Raji (cell line): ENCODE data around the gene MB21D2.

Experiments used
- POLR2A ChIP-seq: IDR thresholded peaks from 2 replicates; pipeline ENCODE4 v1.6.1; 2011; ENCODE audit warnings: low read depth, low read length, control low read depth; ENCODE audit not compliant: insufficient read depth

The MB21D2 gene

DNA sequence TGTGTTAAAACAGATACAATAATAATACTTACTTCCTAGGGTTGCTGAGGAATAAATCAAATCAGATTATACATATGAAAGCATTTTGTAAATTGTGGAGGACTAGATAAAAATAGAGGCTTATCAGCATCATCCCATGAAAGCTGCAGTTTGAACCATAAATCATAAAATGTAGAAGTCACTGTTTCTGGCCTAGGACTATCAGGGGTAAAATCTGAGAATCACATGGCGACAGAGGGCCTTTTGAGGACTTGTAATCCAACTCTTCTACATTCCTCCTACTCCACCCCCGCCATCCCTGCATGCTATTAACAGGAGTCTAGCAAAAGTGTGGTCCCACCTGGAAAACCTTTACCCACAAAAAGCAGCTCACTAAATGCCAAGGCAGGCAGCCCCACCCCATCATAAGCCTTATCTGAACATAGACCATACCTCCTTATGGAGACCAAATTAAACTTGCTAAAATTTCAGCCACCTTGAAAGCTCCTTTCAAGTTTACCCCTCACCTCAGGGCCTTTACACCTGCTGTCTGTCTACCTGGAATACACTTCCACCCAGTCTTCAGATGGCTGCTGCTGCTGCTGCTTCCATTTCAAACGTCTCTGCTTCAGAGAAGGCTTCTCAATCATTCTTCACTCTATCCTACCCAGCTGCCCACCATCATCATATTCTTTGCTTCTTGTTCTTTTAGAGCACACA is 11.5 kb downstream of the MB21D2 start:
- TF ChIP-seq POLR2A, result no peak

DNA sequence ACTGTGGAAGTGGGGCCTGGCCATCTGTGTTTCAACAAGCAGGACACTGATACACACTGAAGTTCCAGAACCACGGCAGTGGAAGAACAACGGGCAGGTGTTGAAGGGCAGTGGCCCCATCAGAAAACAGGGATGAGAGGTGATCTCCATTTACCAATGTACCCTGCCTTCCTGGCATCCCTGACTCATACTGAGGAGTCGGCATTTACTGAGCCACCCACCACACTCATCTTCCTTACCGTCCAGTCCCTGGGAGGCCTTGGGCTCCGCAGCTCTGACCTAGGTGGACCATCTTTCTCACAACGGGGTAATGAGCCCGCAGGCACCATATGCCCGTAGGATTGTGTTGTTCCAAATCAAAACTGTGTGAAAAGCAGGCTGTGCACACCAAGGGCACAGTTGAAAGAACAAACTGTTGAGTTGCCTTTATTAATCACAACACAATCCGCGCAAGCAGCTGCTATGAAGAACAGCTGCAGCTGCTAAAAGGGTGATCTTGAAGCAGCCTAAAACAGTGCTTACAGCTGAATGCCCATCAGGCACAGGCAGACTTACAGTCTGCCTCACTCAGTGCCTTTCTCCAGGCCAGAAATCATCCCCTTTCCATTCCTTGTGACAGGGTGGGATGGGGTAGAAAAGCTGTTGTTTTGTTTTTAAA is 12.9 kb downstream of the MB21D2 start:
- no peak for TF ChIP-seq POLR2A

DNA sequence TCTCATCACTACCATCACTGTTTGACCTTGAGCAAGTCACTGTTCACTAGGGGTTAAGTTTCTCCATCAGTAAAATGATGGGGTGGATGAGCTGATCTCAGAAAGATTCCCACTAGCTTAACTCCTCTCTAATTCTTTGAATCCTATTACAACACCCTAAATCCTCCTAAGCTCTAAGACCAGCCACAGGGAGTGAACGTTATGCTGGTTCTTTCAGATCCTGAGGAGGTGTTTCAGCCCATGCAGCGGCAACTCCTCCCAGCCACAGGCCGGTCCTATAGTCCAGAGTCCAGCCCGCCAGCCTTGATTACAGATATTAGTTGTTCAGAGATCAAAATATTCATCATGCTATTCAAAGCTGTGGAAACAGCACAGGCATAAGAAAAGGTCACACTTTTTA is 15.1 kb downstream of the MB21D2 start:
- no peak for TF ChIP-seq POLR2A

DNA sequence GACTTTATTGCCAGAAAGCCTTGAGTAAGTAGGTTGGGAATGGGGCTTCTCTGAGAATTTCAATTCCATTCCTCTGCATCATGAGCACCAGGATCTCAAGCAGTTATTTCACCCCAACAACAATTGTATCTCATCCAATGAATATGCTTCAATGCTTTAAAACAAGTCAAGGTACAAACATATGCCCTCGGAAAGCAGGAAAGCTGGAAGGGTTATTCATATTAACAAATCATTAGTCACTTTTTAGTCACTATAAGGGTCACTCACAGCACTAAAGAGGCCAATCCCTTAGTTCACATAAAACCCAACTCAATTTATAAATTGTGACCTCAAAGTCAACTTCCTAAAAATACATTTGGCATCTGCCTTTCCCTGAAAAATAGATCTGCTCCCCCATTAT is 16.2 kb downstream of the MB21D2 start:
- TF ChIP-seq POLR2A, result no peak

DNA sequence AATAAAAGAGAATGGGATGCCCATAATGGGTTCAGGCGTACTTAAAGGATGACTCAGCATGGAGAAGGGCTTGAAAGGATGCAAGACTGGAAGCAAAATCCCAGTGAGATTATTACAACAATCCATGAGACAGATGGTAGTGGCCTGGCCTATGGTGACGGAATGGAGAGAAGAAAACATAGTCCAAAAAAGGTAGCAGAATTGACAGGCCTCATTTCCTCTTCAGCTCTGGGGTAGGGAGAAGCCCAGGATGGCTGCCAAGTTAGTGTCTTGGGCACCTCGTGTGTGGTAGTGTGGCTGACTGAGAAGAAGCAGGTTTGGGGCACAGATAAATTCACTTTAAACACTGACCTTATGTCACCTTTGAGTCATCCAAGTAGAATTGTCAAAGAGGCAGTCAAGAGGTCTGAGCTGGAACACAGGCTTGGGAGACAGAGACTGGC is 18.1 kb downstream of the MB21D2 start:
- TF ChIP-seq POLR2A, result no peak

DNA sequence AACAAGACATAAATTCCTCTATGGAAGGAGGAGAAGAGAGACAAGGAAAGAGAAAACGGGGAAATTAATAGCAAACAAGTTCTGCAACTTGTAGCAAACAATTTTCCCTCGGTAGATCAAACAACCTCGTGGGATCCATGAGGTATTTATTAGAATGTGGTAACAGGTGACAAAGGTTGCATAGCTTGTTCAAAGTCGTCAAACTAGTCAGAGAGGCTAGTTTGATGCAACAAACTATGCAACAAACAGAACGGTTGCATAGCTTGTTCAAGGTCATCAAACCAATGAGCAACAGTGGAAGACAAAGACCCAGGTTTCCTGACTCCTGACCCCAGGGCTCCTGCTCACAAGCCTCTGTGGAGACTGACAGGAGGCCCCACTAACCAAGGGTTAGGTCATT is 20.7 kb downstream of the MB21D2 start:
- no peak for TF ChIP-seq POLR2A

DNA sequence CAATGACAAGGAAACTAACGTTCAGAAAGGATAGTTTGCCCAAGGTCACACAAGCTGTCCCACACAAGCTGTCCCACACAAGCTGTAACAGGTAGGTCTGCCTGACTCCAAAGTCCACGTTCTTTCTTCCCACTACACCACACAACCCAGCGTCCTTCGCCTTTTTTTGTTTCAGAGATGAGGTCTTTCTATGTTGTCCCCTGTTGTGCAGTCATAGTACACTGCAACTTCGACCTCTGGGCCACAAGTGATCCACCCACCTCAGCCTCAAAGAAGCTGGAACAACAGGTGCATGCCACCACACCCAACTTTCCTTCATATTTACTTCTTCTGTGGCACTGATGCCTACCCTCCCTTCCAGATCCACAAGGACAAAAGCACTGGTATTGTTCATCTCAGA is 21.4 kb downstream of the MB21D2 start:
- TF ChIP-seq POLR2A, result no peak

DNA sequence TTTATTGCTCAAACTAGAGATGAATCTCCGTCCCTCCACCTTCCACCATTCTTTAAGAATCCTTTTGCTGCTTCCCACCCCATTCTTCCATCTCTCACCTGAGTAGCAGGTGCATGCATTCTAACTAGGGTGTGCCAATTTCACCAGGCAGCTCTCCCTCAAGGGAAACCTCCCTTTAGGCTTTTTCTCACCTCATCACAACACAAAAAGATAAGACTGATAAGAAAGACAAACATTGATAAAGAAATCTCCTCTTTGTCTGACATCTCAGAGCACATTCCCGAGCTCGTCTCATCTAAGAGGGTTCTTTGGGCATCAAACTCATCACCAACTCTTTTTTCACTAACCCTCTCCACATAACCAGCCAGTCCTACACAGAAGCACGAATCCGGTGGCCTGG is 23.0 kb downstream of the MB21D2 start:
- TF ChIP-seq POLR2A, result no peak

DNA sequence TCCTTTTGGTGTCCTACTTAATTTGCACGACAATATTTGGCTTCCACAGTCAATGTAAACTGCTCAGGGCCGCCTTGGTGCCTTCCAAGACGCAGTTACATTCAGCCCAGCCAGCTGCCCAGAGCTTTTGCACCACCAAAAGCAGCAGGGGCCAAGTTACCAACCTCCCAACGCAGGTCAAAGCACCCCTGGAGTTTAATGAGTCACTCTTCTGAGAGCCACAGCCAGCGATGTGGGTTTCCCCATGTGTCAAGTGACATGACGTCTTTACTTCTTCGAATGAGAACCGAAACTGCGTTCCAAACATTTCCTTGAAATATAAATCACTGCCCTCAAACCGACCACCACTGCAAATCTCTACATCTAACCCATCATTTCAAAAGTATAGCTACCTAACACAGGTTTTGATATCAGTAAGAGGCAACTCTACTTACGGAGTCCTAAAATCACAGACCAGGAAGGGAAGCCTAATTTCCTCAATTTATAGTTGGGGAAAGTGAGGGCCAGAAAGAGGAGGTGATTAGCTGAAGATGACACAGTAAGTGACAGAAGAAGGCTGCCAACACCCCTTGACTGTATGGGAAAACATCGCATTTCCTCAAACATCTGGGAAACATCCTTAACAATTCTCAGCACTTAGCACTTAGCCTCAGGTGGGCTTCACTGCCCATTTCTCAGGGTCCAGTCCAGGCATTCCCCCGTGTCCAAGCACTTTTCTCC is 24.5 kb downstream of the MB21D2 start:
- no peak for TF ChIP-seq POLR2A

DNA sequence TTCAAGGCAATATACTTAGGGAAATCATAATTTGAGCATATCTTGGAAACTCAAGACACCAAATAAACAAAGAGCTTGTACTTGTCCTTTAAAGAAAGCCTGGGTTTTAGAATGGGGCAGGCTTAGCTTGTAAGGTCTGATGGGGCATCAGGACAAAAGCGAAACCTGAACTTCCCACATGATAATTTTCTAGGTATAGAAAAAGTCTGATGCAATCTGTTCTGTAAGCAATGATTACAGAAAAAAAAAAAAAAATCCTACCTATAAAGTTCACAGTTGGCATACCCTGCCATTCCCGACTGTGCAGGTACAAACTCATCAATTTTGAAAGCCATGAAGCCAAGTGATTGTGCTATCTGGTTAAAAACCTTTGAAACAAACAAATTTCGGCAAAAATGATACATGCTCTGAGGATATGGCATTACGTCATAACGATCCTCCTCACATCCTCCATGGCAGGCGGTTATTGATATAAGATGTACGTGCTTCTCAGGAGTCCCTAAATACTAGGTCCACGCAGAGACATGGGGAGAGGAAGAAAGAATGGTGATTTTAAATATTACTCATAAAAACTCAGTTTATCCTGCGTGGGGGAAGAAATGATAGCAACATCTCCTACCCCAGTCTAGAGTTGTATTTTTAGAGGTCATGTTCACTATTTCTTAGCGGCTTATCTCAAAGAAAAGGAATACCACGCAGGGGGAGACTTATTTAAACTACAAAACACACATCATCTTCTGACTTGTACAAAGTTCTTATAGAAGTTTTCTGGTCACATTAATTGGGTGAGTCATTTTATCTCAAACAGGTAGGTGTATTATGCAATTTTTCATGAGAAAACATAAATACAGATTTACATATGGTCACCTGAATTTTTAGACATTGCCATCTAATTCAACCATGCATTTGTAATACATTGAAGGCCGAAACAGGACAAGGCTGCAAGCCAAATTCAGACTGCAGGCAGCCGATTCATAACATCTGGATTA is 27.0 kb downstream of the MB21D2 start:
- TF ChIP-seq POLR2A, result no peak

DNA sequence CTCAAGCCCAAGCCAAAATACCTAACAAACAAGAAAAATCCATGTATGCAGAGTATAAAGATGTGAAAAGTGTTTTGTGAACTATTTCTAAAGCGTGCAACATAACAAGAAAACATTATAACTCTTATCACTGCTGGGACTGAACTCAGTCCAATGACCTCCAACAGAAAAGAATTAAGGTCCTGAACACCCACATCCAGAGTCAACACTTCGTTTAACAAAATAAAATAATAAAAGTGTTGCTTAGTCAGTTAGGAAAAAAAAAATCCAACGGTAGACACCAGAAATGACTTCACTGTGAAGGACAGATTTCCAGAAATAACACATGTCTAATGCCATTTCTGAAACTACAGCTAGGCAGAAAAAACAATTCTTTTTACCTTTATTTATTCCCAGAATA is 28.0 kb downstream of the MB21D2 start:
- no peak for TF ChIP-seq POLR2A

DNA sequence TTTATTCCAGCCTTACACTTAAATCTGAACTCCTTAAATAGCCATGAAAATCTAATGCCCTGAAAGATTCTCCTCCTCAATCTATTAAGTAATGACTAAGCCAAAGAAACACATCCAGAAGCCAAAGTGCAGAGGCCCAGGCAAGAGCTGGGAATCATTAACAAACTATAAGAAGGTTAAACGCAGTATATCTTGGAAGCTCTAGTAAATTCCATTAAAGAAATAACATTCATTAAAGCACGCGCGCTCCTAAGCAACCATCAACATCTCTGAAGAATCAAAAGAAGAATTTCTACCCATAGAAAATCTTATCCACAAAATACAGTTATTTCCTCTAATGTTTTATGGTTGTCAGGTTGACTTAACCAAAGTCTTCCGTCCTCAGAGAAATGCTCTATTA is 29.5 kb downstream of the MB21D2 start:
- TF ChIP-seq POLR2A, result no peak

DNA sequence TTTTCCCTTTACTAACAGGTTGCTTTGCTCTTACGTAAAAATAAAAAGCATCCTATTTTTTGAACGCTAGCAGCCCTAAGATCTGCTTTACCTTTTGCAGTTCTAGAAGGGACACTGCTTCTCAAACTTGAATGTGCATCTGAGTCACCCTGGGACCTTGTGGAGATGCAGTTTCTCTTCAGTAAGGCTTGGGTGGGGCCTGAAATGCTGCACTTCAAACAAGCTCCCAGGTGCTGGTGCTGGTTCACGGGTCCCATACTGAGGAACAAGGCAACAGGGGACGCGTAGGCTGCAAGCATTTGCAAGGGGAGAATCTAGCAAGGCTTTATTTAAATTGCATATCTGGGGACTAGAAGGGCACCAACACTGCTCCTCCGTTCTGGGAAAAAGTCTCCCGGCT is 30.0 kb downstream of the MB21D2 start:
- TF ChIP-seq POLR2A, result no peak

DNA sequence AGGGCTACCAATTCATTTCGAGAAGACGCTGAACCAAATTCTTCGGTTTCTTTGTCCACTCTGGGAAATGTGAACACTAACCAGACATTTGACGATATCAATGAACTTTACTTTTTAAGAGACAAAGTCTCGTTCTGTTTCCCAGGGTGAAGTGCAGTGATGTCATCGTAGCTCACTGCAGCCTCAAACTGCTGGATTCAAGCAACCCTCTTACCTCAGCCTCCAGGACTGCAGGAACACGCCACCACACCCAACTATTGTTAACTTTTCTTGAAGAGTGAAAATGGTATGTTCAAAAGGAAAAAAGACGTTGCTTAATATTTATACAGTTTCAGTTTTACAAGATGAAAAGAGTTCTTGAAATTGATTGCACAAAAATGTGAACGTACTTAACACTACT is 30.6 kb downstream of the MB21D2 start:
- no peak for TF ChIP-seq POLR2A
